OCI-LY1 (cell line): ENCODE data around the gene RALGPS1.

ENCODE experiments used
- H2AFZ ChIP-seq: fragments of 200-600 bp; sonication (generic), shearing (Covaris generic); 2 replicates; pipeline ENCODE4 v1.6.0; 2014; ENCODE audit warnings: antibody characterized with exemption, mild to moderate bottlenecking, low read length
- H3F3A ChIP-seq: fragments of 200-600 bp; sonication (generic), shearing (Covaris generic); 2 replicates; pipeline ENCODE4 v1.6.0; 2014; ENCODE audit warnings: mild to moderate bottlenecking, antibody characterized with exemption, low read length, moderate library complexity; ENCODE audit not compliant: insufficient read depth
- H3K27ac ChIP-seq: fragments of 200-600 bp; sonication (generic); 2 replicates; pipeline ENCODE4 v1.5.1; 2014; ENCODE audit warnings: low read length, mixed run types, mild to moderate bottlenecking, low read depth; ENCODE audit not compliant: poor library complexity, severe bottlenecking
- H3K27me3 ChIP-seq: fragments of 200-600 bp; sonication (generic); 2 replicates; pipeline ENCODE4 v1.6.0; 2014; ENCODE audit warnings: antibody characterized with exemption, mild to moderate bottlenecking, low read length, moderate library complexity; ENCODE audit not compliant: insufficient read depth
- H3K36me3 ChIP-seq: fragments of 200-600 bp; sonication (generic); 2 replicates; pipeline ENCODE4 v1.6.1; 2014; ENCODE audit warnings: mild to moderate bottlenecking, antibody characterized with exemption, low read length, moderate library complexity, mixed read lengths; ENCODE audit not compliant: insufficient read depth
- H3K4me1 ChIP-seq: fragments of 200-600 bp; sonication (generic); 2 replicates; pipeline ENCODE4 v1.5.1; 2014; ENCODE audit warnings: mild to moderate bottlenecking, low read length, moderate library complexity; ENCODE audit not compliant: insufficient read depth, severe bottlenecking
- H3K4me2 ChIP-seq: fragments of 200-600 bp; sonication (generic), shearing (Covaris generic); 2 replicates; pipeline ENCODE4 v1.6.1; 2014; ENCODE audit warnings: low read length
- H3K4me3 ChIP-seq: fragments of 200-600 bp; sonication (generic); 2 replicates; pipeline ENCODE4 v1.5.1; 2014; ENCODE audit warnings: low read length, low read depth, mild to moderate bottlenecking, mixed read lengths; ENCODE audit not compliant: poor library complexity, severe bottlenecking
- H3K79me2 ChIP-seq: fragments of 200-600 bp; shearing (Covaris generic); 2 replicates; pipeline ENCODE4 v1.6.1; 2016; ENCODE audit warnings: mixed run types, low read length, mixed read lengths; ENCODE audit not compliant: insufficient read depth
- H3K9ac ChIP-seq: fragments of 200-600 bp; sonication (generic), shearing (Covaris generic); 2 replicates; pipeline ENCODE4 v1.6.1; 2014; ENCODE audit warnings: mild to moderate bottlenecking, low read length, mixed read lengths
- H3K9me2 ChIP-seq: fragments of 200-600 bp; sonication (generic), shearing (Covaris generic); 2 replicates; pipeline ENCODE4 v1.6.1; 2014; ENCODE audit warnings: low read depth, mild to moderate bottlenecking, low read length, mixed read lengths
- H3K9me3 ChIP-seq: fragments of 200-600 bp; shearing (Covaris generic); 2 replicates; pipeline ENCODE4 v1.6.1; 2014; ENCODE audit warnings: low read length, mixed read lengths
- H4K20me1 ChIP-seq: fragments of 200-600 bp; sonication (generic), shearing (Covaris generic); 2 replicates; pipeline ENCODE4 v1.6.0; 2016; ENCODE audit warnings: mild to moderate bottlenecking, low read length; ENCODE audit not compliant: insufficient read depth
- EZH2 ChIP-seq: fragments of 200-600 bp; sonication (generic), shearing (Covaris generic); IDR thresholded peaks from 2 replicates; pipeline ENCODE4 v1.8.0; 2017; ENCODE audit warnings: borderline replicate concordance, mixed run types, mild to moderate bottlenecking, antibody characterized with exemption, low read length, moderate library complexity, mixed read lengths
- TF ChIP-seq, protein P1 (sequence below): fragments of 200-600 bp; sonication (generic), shearing (Covaris generic); IDR thresholded peaks from 2 replicates; pipeline ENCODE4 v1.5.1; 2017; ENCODE audit warnings: mild to moderate bottlenecking, antibody characterized with exemption, low read length, moderate library complexity, mixed read lengths

The RALGPS1 gene

GRCh38 chr9:127136081-127136879 is 221.7 kb downstream of the RALGPS1 start:
- Histone ChIP-seq H3K9ac (no peak overlapping the region), H3K79me2 (no peaks in the 10 kb centered on the region), H4K20me1 (no peaks in the 10 kb centered on the region), H3F3A (no peaks in the 10 kb centered on the region), H3K27me3 (no peaks in the 10 kb centered on the region), H3K4me2 (no peak overlapping the region), H3K4me1 (no peaks in the 10 kb centered on the region), H3K9me3 (no peaks in the 10 kb centered on the region), H3K4me3 (no peak overlapping the region), H2AFZ (no peak overlapping the region), H3K9me2 (no peaks in the 10 kb centered on the region), H3K36me3 (no peaks in the 10 kb centered on the region), H3K27ac (no peak overlapping the region)
- TF ChIP-seq, protein P1, sequence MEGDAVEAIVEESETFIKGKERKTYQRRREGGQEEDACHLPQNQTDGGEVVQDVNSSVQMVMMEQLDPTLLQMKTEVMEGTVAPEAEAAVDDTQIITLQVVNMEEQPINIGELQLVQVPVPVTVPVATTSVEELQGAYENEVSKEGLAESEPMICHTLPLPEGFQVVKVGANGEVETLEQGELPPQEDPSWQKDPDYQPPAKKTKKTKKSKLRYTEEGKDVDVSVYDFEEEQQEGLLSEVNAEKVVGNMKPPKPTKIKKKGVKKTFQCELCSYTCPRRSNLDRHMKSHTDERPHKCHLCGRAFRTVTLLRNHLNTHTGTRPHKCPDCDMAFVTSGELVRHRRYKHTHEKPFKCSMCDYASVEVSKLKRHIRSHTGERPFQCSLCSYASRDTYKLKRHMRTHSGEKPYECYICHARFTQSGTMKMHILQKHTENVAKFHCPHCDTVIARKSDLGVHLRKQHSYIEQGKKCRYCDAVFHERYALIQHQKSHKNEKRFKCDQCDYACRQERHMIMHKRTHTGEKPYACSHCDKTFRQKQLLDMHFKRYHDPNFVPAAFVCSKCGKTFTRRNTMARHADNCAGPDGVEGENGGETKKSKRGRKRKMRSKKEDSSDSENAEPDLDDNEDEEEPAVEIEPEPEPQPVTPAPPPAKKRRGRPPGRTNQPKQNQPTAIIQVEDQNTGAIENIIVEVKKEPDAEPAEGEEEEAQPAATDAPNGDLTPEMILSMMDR, result no peak
- no peak for TF ChIP-seq EZH2

- Histone ChIP-seq H3K27ac (no peak overlapping the region), H3K9me2 (no peaks in the 10 kb centered on the region), H3K4me1 (no peaks in the 10 kb centered on the region), H3K4me2 (no peak overlapping the region), H3F3A (no peaks in the 10 kb centered on the region), H3K79me2 (no peaks in the 10 kb centered on the region), H3K9ac (no peak overlapping the region), H2AFZ (no peak overlapping the region), H3K27me3 (no peaks in the 10 kb centered on the region), H3K9me3 (no peaks in the 10 kb centered on the region), H4K20me1 (no peaks in the 10 kb centered on the region), H3K36me3 (no peaks in the 10 kb centered on the region), H3K4me3 (no peak overlapping the region)
- TF ChIP-seq, protein P1, result no peak
- no peak for TF ChIP-seq EZH2
Measured at GRCh38 chr9:127136880-127137639, 222.5 kb downstream of the RALGPS1 start.

DNA sequence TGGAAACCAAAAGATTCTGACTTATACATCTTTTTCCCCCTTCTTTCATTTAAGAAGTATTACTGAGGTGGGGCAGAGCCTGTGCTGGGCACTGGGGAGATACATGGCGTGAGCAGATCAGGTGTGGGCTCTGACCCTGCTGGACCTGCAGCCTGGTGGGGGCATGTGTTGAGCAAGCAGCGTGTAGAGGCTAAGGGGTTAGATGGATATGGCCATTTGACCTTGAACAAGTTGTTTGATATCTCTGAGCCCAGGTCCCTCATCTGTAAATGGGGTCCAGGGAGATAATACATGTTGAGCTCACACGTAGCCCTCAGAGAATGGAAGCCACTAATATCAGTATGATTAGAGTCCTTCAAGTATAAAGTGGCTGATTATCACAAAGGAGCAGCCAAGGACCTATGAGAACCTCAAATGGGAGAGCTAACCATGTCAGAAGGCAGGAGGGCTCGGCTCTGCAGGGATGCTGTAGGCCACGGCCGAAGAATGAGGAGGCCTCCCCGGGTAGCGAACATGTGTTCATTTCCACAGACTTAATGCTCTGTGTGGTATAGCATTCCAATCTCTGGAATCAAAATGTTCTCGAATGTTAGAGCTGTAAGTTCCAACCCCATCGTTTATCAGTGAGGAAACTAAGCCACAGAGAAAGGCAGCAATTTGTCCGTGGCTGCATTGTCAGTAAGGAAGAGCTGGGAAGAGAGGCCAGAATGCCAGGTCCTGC is 223.2 kb downstream of the RALGPS1 start:
- no peak overlapping the region for H3K4me2 ChIP-seq
- H3K9ac ChIP-seq, result no peak overlapping the region
- H3K4me1 ChIP-seq, result no peaks in the 10 kb centered on the region
- no peaks in the 10 kb centered on the region for H3K36me3 ChIP-seq
- no peaks in the 10 kb centered on the region for H3K9me2 ChIP-seq
- H3K27ac ChIP-seq, result no peak overlapping the region
- H3K79me2 ChIP-seq, result no peaks in the 10 kb centered on the region
- no peaks in the 10 kb centered on the region for H3F3A ChIP-seq
- no peak overlapping the region for H2AFZ ChIP-seq
- H4K20me1 ChIP-seq, result no peaks in the 10 kb centered on the region
- H3K27me3 ChIP-seq, result no peaks in the 10 kb centered on the region
- no peaks in the 10 kb centered on the region for H3K9me3 ChIP-seq
- no peak for TF ChIP-seq EZH2
- TF ChIP-seq, protein P1, result no peak
- no peak overlapping the region for H3K4me3 ChIP-seq
